Brain pericyte (primary cell): ENCODE data around the gene ELK3.

Experiments
- DNase-seq: peaks from one replicate; pipeline ENCODE4 v3.0.0-alpha.2; 2012; ENCODE audit warnings: low read depth, low spot score

ELK3 gene

DNA sequence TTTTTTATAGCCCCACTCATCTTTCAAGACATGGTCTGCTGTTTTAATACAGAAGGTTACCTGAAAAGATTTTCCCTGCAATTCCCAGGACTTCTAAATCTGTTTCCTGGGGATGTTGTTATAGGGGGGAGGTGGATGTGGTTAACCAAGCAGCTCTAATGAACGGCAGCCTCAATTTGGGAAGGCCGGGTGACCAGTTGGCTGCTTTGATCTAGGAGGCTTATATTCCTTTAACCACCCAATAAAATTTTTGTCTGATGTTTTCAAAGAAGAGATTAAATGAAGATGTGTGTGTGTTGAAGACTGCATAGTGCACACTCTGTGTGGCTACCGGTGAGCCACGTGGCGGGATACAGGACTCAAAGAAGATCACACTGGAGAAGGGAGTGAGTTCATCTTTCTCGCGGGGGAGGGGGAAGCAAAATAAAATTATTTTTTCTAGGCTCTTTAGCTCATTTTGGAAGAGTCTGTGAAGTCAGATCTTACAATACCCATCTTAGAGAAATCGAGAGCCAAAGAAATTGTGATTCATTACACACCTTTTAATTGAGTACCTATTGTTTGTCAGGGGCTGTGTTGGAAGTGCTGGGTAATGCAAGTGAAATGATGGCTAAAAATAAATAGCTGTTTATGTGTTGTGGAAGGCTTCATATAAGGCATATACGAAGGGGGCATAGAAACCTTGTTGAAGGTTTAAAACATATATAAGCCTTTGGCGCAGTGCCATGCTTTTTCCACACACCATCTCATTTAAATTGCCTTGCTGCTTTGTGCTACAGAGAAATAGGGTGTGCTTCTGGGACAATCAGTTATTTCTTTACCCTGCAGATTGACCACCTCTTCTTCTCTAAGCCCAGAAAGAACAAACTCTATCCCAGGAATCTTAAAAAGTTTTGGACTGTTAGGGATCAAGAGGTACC, 18.5 kb downstream of the ELK3 start:
- no peak for DNase-seq

DNA sequence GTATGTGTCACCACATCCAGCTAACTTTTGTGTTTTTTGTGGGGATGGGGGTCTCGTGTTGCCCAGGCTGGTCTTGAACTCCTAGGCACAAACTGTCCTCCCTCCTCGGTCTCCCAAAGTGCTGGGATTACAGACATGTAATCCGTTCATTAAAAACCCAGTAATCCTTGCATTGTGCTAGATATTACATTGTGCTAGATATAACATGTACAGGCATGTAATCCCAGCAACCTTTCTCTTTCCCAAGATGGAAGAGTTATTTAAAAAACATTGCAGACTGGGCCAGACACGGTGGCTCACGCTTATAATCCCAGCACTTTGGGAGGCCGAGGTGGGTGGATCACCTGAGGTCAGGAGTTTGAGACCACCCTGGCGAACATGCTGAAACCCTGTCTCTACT, 19.7 kb downstream of the ELK3 start:
- DNase-seq, result no peak

- no peak for DNase-seq
These were observed 21.7 kb downstream of the ELK3 start for GRCh38 chr12:96215919-96216273.

DNA sequence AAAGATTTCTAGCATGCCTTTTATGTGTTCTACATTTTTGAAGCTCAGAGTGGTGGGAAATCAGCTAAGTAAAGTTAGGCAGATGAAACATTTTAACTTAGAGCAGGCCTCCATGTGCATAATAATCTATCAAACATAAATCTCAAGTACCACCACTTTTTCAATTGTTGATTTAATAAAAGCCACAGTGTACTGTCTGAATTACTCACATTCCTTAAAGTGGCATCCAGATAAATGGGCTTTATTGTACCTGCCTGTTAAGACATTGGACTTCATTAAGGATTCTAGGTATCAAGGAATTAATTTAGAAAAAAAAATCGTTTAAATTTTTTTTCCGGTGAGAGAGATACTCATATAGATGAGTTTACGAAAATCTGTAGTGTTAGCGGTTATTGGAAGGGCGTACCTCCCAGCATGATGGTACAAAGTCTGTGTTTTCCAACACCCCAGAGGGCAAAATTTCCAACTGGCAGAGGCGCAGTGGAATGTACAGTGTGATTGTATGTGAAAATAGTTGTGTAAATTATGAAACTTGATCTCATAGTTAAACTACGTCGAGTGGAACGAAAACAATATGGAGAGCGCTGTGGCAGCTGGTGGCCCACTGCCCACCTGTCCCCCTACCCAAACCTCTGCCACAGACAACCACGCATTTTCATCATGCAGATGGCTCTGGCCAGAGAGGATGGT, 25.0 kb downstream of the ELK3 start:
- DNase-seq, result no peak

GRCh38 chr12:96219700-96220206, 25.6 kb downstream of the ELK3 start:
- no peak for DNase-seq

- DNase-seq, result no peak
These were observed 26.7 kb downstream of the ELK3 start for GRCh38 chr12:96220902-96221301.

DNA sequence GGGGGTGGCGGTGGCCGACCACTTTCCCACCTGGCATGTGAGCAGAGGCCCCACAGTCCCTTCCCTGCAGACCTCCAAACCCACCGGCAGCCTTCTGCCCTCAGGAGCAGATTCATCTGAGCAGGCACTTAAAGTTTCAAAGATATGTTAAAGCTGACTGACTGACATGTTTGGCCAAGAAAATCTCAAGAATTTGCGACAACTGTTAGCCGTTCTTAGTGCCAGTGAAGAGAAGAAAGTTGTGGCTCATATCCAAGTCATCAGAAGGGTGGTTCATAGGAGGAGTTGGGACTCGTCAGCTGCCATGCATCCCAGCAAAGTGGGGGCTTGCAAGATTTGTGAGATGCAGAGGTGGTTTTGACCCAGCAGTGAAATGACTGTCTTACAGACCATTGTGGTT, 27.2 kb downstream of the ELK3 start:
- DNase-seq, result no peak

DNA sequence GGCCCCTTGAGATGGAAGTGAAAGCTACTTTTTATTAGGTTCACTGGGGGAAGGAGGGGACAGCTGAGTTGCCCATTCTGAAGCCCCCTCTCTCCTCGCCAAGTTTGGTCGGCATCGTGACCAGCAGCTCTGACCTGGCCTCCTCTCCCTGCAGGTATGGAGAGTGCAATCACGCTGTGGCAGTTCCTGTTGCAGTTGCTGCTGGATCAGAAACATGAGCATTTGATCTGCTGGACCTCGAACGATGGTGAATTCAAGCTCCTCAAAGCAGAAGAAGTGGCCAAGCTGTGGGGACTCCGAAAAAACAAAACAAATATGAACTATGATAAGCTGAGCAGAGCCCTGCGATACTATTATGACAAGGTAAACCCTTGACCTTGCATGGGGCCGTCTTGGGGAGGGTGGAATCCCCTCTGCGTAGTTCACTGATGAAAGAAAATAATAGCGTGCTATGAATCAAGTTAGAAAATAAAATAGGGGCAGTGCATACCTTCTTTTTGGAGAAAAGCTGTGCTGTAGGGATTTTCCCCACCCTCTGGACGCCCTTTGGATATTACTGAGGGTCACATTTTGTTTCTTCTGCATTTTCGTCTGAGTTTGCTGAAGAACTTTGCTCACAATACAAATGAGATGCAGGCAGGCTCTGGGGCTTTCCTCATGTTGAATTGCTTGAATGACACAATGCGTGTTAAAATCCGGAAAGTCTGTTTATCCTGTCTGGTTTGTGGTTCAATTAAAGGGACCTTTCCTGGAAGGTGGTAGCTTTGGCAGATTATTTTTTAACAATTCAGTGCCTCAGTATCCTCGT, 29.4 kb downstream of the ELK3 start:
- no peak for DNase-seq

DNA sequence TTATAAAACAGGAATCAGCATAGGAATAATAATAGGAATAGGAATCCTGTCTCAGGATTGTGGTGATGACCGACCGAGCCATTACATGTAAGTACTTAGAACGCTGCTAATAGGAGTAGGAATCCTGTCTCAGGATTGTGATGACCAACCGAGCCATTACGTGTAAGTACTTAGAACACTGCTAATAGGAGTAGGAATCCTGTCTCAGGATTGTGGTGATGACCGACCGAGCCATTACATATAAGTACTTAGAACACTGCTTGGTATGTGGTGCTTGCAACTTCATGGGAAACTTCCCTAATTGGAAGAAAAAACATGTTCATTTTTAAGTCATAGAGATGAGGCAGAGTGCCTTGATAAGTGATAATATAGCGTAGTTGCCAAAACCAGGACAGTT, 30.0 kb downstream of the ELK3 start:
- no peak for DNase-seq

DNA sequence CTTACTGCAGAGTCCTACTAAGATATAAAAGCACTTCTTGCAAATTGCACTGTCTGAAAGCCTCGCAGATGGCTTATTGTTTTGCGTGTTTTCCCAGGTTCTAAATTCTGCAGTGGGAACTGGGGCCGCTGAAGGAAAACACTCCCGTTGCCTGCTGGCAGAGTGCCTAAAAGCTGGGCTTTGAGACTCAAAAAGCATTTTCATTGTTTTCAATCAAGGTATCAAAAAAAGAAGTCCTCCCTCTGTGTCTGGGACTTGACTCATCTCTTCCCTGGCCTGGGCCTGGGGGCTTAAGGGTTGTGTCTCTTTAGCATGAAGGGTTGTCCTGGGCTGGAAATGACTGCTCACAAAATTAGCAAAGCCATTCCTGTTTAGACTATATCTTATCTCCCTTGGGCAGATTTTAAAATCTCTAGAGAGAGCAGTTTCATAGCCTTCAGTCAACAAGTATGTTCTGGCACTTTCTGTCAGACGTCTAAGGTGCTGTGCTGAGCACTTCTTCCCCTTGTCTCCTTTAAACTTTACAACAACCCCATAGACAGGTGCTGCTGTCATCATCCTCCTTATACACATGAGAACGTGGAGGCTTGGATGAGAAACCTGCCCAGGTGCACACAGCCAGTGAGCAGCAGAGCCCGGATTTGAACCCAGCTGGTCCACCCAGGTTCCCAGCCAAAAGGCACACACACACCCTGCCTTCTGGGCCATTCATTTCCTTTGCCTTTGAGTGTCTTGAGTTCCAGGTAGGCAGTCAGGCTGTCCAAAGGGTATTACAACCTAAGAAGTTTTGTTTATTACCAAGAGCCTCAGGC, 31.1 kb downstream of the ELK3 start:
- DNase-seq, result no peak

DNA sequence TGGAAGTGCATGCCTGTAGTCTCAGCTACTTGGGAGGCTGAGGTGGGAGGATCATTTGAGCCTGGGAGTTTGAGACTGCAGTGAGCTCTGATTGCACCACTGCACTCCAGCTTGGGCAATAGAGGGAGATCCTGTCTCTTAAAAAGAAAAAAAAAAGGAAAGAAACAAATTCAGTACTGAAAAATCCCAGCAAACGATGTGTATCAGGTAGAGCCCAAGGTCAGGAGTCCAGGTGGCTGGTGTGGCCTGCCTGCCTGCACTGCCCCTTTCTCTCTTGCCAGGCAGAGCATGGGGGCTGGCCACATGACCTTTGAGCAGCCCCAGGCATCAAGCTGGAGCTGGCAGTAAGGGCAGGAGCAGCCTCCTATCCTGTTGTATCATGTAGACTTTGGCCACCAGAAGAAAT, 31.8 kb downstream of the ELK3 start:
- DNase-seq, result no peak

GRCh38 chr12:96226401-96226800, 32.2 kb downstream of the ELK3 start:
- no peak for DNase-seq

- DNase-seq, result no peak
These were observed 32.7 kb downstream of the ELK3 start for GRCh38 chr12:96226801-96227348.

- no peak for DNase-seq
These were observed 33.4 kb downstream of the ELK3 start for GRCh38 chr12:96227365-96228106.

GRCh38 chr12:96228566-96229248, 34.5 kb downstream of the ELK3 start:
- no peak for DNase-seq

DNA sequence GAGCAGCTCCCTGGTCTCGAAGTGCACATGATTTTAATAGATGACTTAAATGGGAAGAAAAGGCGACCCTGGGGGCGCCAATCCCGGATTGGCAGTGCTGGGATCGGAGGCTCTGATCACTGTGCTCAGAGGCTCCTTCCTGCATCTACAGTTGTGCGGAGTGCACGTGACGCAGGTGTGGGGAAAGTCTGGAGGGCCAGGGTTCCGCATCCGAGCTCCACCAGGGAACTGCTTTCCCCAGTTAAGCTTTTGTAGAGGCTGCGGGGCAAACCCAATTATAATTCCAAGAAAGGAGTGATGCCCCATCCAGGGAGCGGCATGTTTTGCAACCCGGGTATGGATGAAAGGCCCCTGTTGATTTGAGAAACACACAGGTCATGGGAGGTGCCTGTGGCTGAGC, 36.5 kb downstream of the ELK3 start:
- DNase-seq, result no peak

GRCh38 chr12:96233168-96233567, 39.0 kb downstream of the ELK3 start:
- no peak for DNase-seq

GRCh38 chr12:96233939-96234461, 39.8 kb downstream of the ELK3 start:
- no peak for DNase-seq
